HepG2 (cell line): Measurements from ENCODE around the gene PSMC3IP. TPM values are rescaled to one million over a fixed set of nuclear protein-coding genes. Genes with fewer than 3 reads are reported as not detected.

ENCODE experiments used
- CCDC6 ChIP-seq: sonication (generic); formaldehyde crosslinking; IDR thresholded peaks from 2 replicates; pipeline ENCODE4 v1.8.1; 2022; ENCODE audit warnings: mild to moderate bottlenecking, missing genetic modification reagents, moderate library complexity
- KAT8 ChIP-seq: IDR thresholded peaks from 2 replicates; pipeline ENCODE4 v1.6.1; 2016; ENCODE audit warnings: missing genetic modification reagents, missing compliant biosample characterization
- KLF15 ChIP-seq: sonication (generic); formaldehyde crosslinking; IDR thresholded peaks from 2 replicates; pipeline ENCODE4 v1.8.1; 2023; ENCODE audit warnings: borderline replicate concordance, mild to moderate bottlenecking, inconsistent platforms, missing genetic modification reagents, mixed read lengths
- NFATC3 ChIP-seq: sonication (generic); formaldehyde crosslinking; IDR thresholded peaks from 2 replicates; pipeline ENCODE4 v1.5.1; 2020; ENCODE audit warnings: mild to moderate bottlenecking, missing genetic modification reagents
- POLR2G ChIP-seq: fragments of 200-400 bp; formaldehyde crosslinking; IDR thresholded peaks from 2 replicates; pipeline ENCODE4 v1.6.1; 2018; ENCODE audit warnings: mild to moderate bottlenecking, low read depth, low read length, moderate library complexity
- SOX13 ChIP-seq, 3 experiments: fragments of 450-650 bp in 1 of 3; sonication (generic) in 1 of 3; formaldehyde crosslinking in 1 of 3; IDR thresholded peaks in 2 of 3; conservative IDR thresholded peaks in 1 of 3; 2 replicates each; pipeline versions ENCODE4 v1.5.0 to v1.6.1; 2016 to 2020; ENCODE audit warnings: antibody characterized with exemption in 1 of 3, mild to moderate bottlenecking in 1 of 3, missing compliant biosample characterization in 1 of 3, missing genetic modification reagents in 1 of 3, moderate library complexity in 1 of 3
- STAT5B ChIP-seq: sonication (generic); formaldehyde crosslinking; IDR thresholded peaks from 2 replicates; pipeline ENCODE4 v1.4.0; 2020; ENCODE audit warnings: missing genetic modification reagents
- ZEB1 ChIP-seq: IDR thresholded peaks from 2 replicates; pipeline ENCODE4 v1.6.1; 2012; ENCODE audit warnings: mild to moderate bottlenecking, low read depth, inconsistent platforms; ENCODE audit not compliant: insufficient replicate concordance
- ZIK1 ChIP-seq: sonication (generic); formaldehyde crosslinking; IDR thresholded peaks from 2 replicates; pipeline ENCODE4 v1.5.0; 2020; ENCODE audit warnings: mild to moderate bottlenecking, low read depth, missing genetic modification reagents, borderline replicate concordance
- ZNF407 ChIP-seq: sonication (generic); formaldehyde crosslinking; IDR thresholded peaks from one replicate; pipeline ENCODE4 v1.5.1; 2020; ENCODE audit warnings: mild to moderate bottlenecking, missing genetic modification reagents; ENCODE audit errors: not compliant biosample characterization
- ZNF512 ChIP-seq: sonication (generic); formaldehyde crosslinking; IDR thresholded peaks from 2 replicates; pipeline ENCODE4 v1.4.0; 2020; ENCODE audit warnings: mild to moderate bottlenecking, missing genetic modification reagents
- ZNF558 ChIP-seq: sonication (generic); formaldehyde crosslinking; IDR thresholded peaks from 2 replicates; pipeline ENCODE4 v1.9.0; 2022; ENCODE audit warnings: mild to moderate bottlenecking, missing genetic modification reagents, borderline replicate concordance
- ZNF570 ChIP-seq: sonication (generic); formaldehyde crosslinking; IDR thresholded peaks from 2 replicates; pipeline ENCODE4 v1.4.0; 2020; ENCODE audit warnings: mild to moderate bottlenecking, missing genetic modification reagents, borderline replicate concordance
- ZNF678 ChIP-seq: sonication (generic); formaldehyde crosslinking; IDR thresholded peaks from 2 replicates; pipeline ENCODE4 v1.4.0; 2020; ENCODE audit warnings: mild to moderate bottlenecking, missing genetic modification reagents
- polyA plus RNA-seq, 8 experiments: library from polyadenylated mRNA; depleted of rRNA in 3 of 8; stranded (reverse) in 7 of 8; unstranded in 1 of 8; fragments of >200 nt; fragmentation: Illumina TruSeq in 4 of 8; extraction: Trizol in 4 of 8; gene quantifications; 2 replicates each; pipeline versions ENCODE4 v1.2.1 to v1.2.3, GENCODE V29; 2011 to 2016; ENCODE audit warnings: low read depth in 4 of 8, missing spikeins in 1 of 8, mixed read lengths in 1 of 8; ENCODE audit not compliant: insufficient read depth in 1 of 8
- total RNA-seq, 5 experiments: library from RNA; depleted of rRNA; stranded (reverse); fragments of >200 nt; fragmentation: Illumina TruSeq; extraction: Trizol; gene quantifications; 2 replicates each; pipeline ENCODE4 v1.2.3, GENCODE V29; 2016; ENCODE audit warnings: low read depth in 1 of 5
- TF ChIP-seq, protein P1 (sequence below): sonication (generic); formaldehyde crosslinking; IDR thresholded peaks from 2 replicates; pipeline ENCODE4 v1.5.0; 2020; ENCODE audit warnings: missing genetic modification reagents, mild to moderate bottlenecking, borderline replicate concordance
- TF ChIP-seq, protein P2 (sequence below): sonication (generic); formaldehyde crosslinking; IDR thresholded peaks from 2 replicates; pipeline ENCODE4 v1.9.0; 2022; ENCODE audit warnings: low read depth, missing genetic modification reagents

The PSMC3IP gene
- total and polyA plus RNA-seq, 2 of the 13 experiments (the other 11 are each of a cell fraction or from before 2014, with no cell fraction given), result 6.5 to 22.4 TPM

- TF ChIP-seq SOX13 (IDR thresholded peaks at IDR 0.05), result no peak
- TF ChIP-seq SOX13 (CRISPR knock-in tag; conservative IDR thresholded peaks at IDR 0.05 in 1 of 2, IDR thresholded peaks at IDR 0.05 in 1 of 2), result 0 out of 4 replicates have a peak, but pooled peaks of 1 of the 2 experiments have one; percentile 51
- TF ChIP-seq, protein P1, sequence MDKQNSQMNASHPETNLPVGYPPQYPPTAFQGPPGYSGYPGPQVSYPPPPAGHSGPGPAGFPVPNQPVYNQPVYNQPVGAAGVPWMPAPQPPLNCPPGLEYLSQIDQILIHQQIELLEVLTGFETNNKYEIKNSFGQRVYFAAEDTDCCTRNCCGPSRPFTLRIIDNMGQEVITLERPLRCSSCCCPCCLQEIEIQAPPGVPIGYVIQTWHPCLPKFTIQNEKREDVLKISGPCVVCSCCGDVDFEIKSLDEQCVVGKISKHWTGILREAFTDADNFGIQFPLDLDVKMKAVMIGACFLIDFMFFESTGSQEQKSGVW (CRISPR knock-in tag), result no peak
- no peak; the same call in 1 of the 2 replicates for TF ChIP-seq CCDC6 (CRISPR knock-in tag)
- no peak for TF ChIP-seq KLF15 (CRISPR knock-in tag)
- TF ChIP-seq POLR2G, result peak; percentile 92
- no peak for TF ChIP-seq ZNF512 (CRISPR knock-in tag)
- TF ChIP-seq ZNF558 (CRISPR knock-in tag), result no peak
- peak; percentile 99 for TF ChIP-seq KAT8 (CRISPR knock-in tag)
- 0 out of 2 replicates have a peak, but pooled peaks have one; percentile 28 for TF ChIP-seq ZNF570 (CRISPR knock-in tag)
- no peak for TF ChIP-seq ZEB1
- no peak for TF ChIP-seq ZNF407 (CRISPR knock-in tag)
- TF ChIP-seq ZIK1, result no peak
- TF ChIP-seq, protein P2, sequence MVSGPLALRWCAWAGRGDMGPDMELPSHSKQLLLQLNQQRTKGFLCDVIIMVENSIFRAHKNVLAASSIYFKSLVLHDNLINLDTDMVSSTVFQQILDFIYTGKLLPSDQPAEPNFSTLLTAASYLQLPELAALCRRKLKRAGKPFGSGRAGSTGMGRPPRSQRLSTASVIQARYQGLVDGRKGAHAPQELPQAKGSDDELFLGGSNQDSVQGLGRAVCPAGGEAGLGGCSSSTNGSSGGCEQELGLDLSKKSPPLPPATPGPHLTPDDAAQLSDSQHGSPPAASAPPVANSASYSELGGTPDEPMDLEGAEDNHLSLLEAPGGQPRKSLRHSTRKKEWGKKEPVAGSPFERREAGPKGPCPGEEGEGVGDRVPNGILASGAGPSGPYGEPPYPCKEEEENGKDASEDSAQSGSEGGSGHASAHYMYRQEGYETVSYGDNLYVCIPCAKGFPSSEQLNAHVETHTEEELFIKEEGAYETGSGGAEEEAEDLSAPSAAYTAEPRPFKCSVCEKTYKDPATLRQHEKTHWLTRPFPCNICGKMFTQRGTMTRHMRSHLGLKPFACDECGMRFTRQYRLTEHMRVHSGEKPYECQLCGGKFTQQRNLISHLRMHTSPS, result no peak; the same call in 1 of the 2 replicates
- no peak for TF ChIP-seq ZNF678 (CRISPR knock-in tag)
- TF ChIP-seq STAT5B, result peak; percentile 69
- TF ChIP-seq NFATC3 (CRISPR knock-in tag), result no peak
Measured at GRCh38 chr17:42561897-42562387, 15.6 kb downstream of the PSMC3IP start, which contains the start of gene COASY (continued).
